Measurements from ENCODE around the gene PAX5. TPM values are rescaled to one million over a fixed set of nuclear protein-coding genes. Genes with fewer than 3 reads are reported as not detected.

Gene PAX5
- total and polyA plus RNA-seq, 2 donors: 0.38 to 1.6 TPM

DNA sequence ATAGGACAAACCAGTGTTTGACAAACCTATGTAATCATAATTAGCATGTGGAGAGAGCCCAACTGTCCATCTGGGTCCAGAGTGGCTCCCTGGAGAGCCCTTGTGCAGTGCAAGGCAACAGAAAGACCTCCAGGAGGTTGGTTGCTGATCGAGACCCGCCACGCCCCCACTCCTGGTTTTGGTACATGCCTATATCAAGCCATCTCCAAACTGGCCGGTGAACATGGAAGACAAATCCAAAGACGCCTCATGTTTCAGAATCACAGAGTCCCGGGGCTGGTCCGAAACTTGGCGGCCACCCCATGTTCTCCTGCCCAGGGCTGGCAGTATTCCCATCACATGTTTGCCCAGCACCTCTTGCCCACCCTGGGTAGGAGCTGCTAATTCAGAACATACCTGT lies 140.2 kb downstream of the PAX5 start:
- DNase-seq (ENCODE audit: low read depth in 6 of 9, low spot score in 9 of 9): no peak
- H3K4me3 ChIP-seq (ENCODE audit: low read length in 2 of 2): no peak overlapping the region
- H3K27me3 ChIP-seq (ENCODE audit: control insufficient read depth in 2 of 2, insufficient read depth in 1 of 2, low read length in 1 of 2): peaks cover 0 to 10% of the 10 kb centered on the region in 2 donors
- H3K4me1 ChIP-seq (ENCODE audit: control insufficient read depth in 2 of 2, insufficient read depth in 2 of 2, low read length in 2 of 2): no peaks in the 10 kb centered on the region
- H3K9me3 ChIP-seq (ENCODE audit: control insufficient read depth in 2 of 2, insufficient read depth in 1 of 2, low read length in 1 of 2): no peaks in the 10 kb centered on the region
- no peak overlapping the region for H3K27ac ChIP-seq (ENCODE audit: low read depth in 1 of 2, low read length in 1 of 2)
- no peaks in the 10 kb centered on the region for H3K36me3 ChIP-seq (ENCODE audit: control insufficient read depth in 2 of 2, insufficient read depth in 2 of 2, low read length in 1 of 2)
- 94% methylated on average over 8 of the region's 8 CpGs for WGBS

DNA sequence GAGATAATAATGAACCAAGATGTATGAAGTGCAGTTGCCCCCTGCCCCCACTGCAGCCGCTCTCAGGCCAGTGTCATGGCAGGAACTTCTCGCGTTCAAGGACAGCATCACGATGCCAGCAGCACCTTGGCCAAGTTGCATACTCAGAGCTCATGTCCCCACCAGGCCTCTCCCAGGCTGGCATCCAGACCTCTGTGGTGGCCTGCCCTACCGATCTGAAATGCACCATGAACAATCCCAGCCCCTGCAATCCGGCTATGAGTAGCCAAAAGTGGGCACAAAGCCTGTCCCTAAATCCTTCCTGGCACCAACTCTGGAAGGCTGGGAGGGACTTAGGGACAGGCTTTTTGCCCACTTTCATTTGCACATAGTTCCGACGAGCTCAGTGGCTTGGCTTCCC lies 140.9 kb downstream of the PAX5 start:
- no peak overlapping the region for H3K27ac ChIP-seq (ENCODE audit: low read depth in 1 of 2, low read length in 1 of 2)
- H3K9me3 ChIP-seq (ENCODE audit: control insufficient read depth in 2 of 2, insufficient read depth in 1 of 2, low read length in 1 of 2): no peaks in the 10 kb centered on the region
- DNase-seq (ENCODE audit: low read depth in 6 of 9, low spot score in 9 of 9): no peak
- H3K27me3 ChIP-seq (ENCODE audit: control insufficient read depth in 2 of 2, insufficient read depth in 1 of 2, low read length in 1 of 2): peaks cover 0 to 9% of the 10 kb centered on the region in 2 donors
- no peak overlapping the region for H3K4me3 ChIP-seq (ENCODE audit: low read length in 2 of 2)
- H3K36me3 ChIP-seq (ENCODE audit: control insufficient read depth in 2 of 2, insufficient read depth in 2 of 2, low read length in 1 of 2): no peaks in the 10 kb centered on the region
- 95% methylated on average over 8 of the region's 8 CpGs for WGBS
- no peaks in the 10 kb centered on the region for H3K4me1 ChIP-seq (ENCODE audit: control insufficient read depth in 2 of 2, insufficient read depth in 2 of 2, low read length in 2 of 2)

DNA sequence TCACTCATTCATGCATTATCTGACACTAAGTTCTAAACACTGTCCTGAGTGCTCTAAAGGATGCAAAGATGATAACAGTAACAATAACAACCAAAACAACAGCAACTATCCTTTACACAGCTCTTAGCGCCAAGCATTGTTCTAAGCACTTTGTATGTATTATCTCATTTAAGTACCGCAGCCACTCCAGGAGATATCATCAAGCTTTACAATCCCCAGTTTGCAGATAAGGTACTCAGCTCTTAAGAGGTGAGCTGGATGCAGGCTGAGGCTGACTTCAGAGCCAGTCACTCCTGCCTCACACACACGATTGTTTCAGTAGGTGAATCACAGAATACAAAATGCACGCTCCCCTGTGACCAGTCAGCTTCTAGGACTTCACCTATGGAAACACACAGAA lies 141.8 kb downstream of the PAX5 start:
- H3K4me3 ChIP-seq (ENCODE audit: low read length in 2 of 2): no peak overlapping the region
- H3K36me3 ChIP-seq (ENCODE audit: control insufficient read depth in 2 of 2, insufficient read depth in 2 of 2, low read length in 1 of 2): no peaks in the 10 kb centered on the region
- no peak for DNase-seq (ENCODE audit: low read depth in 6 of 9, low spot score in 9 of 9)
- H3K27me3 ChIP-seq (ENCODE audit: control insufficient read depth in 2 of 2, insufficient read depth in 1 of 2, low read length in 1 of 2): peaks cover 0 to 6% of the 10 kb centered on the region in 2 donors
- H3K4me1 ChIP-seq (ENCODE audit: control insufficient read depth in 2 of 2, insufficient read depth in 2 of 2, low read length in 2 of 2): no peaks in the 10 kb centered on the region
- 86% methylated on average over 4 of the region's 4 CpGs for WGBS
- no peak overlapping the region for H3K27ac ChIP-seq (ENCODE audit: low read depth in 1 of 2, low read length in 1 of 2)
- no peaks in the 10 kb centered on the region for H3K9me3 ChIP-seq (ENCODE audit: control insufficient read depth in 2 of 2, insufficient read depth in 1 of 2, low read length in 1 of 2)

DNA sequence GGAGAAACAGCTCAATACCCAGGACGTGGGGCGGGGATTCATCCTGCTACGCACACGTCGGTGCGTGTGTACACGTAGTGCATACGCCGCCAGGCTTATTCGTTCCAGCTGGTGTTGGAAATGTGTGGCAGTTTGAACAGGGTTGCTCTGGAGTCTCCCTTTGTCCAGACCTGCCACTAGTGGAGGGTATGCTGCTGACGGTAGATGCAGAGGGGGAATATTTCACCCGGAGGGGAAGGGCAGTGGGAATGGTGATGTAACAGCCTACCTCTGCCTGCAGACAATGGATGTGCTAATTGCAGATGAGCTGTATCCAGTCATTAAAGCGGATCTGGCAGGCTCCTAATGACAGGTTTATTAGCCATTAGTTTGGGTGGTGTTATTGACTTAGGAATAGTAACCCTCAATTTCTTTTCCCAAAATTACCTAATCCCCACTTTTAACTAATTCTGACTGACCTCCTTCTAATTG lies 142.7 kb downstream of the PAX5 start:
- H3K4me3 ChIP-seq (ENCODE audit: low read length in 2 of 2): no peak overlapping the region
- no peak for DNase-seq (ENCODE audit: low read depth in 6 of 9, low spot score in 9 of 9)
- H3K9me3 ChIP-seq (ENCODE audit: control insufficient read depth in 2 of 2, insufficient read depth in 1 of 2, low read length in 1 of 2): no peaks in the 10 kb centered on the region
- peaks cover 0 to 6% of the 10 kb centered on the region in 2 donors for H3K27me3 ChIP-seq (ENCODE audit: control insufficient read depth in 2 of 2, insufficient read depth in 1 of 2, low read length in 1 of 2)
- H3K4me1 ChIP-seq (ENCODE audit: control insufficient read depth in 2 of 2, insufficient read depth in 2 of 2, low read length in 2 of 2): no peaks in the 10 kb centered on the region
- WGBS: 75% methylated on average over 13 of the region's 13 CpGs
- H3K27ac ChIP-seq (ENCODE audit: low read depth in 1 of 2, low read length in 1 of 2): no peak overlapping the region
- H3K36me3 ChIP-seq (ENCODE audit: control insufficient read depth in 2 of 2, insufficient read depth in 2 of 2, low read length in 1 of 2): no peaks in the 10 kb centered on the region

DNA sequence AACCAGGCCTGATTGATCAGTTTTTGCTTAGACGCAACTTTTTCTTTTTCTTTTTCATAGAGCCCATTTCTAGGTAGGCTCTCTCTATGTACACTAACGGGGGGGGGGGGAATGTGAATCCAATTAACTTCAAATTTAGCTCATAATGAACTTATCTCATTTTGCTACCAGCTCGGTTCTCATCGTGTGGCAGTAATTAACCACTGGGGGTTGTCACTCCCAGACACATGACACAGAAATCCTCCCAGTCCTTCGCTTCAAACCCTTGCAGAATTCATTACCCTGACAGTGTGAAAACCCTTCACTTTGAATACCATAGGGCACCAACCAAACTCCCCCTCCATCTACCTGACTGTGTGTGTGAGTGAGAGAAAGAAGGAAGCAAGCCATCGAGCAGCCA lies 144.2 kb downstream of the PAX5 start:
- H3K9me3 ChIP-seq (ENCODE audit: control insufficient read depth in 2 of 2, insufficient read depth in 1 of 2, low read length in 1 of 2): no peaks in the 10 kb centered on the region
- H3K4me1 ChIP-seq (ENCODE audit: control insufficient read depth in 2 of 2, insufficient read depth in 2 of 2, low read length in 2 of 2): no peaks in the 10 kb centered on the region
- 72% methylated on average over 6 of the region's 6 CpGs for WGBS
- H3K36me3 ChIP-seq (ENCODE audit: control insufficient read depth in 2 of 2, insufficient read depth in 2 of 2, low read length in 1 of 2): no peaks in the 10 kb centered on the region
- no peak overlapping the region for H3K4me3 ChIP-seq (ENCODE audit: low read length in 2 of 2)
- peaks cover 0 to 6% of the 10 kb centered on the region in 2 donors for H3K27me3 ChIP-seq (ENCODE audit: control insufficient read depth in 2 of 2, insufficient read depth in 1 of 2, low read length in 1 of 2)
- DNase-seq (ENCODE audit: low read depth in 6 of 9, low spot score in 9 of 9): no peak
- no peak overlapping the region for H3K27ac ChIP-seq (ENCODE audit: low read depth in 1 of 2, low read length in 1 of 2)

DNA sequence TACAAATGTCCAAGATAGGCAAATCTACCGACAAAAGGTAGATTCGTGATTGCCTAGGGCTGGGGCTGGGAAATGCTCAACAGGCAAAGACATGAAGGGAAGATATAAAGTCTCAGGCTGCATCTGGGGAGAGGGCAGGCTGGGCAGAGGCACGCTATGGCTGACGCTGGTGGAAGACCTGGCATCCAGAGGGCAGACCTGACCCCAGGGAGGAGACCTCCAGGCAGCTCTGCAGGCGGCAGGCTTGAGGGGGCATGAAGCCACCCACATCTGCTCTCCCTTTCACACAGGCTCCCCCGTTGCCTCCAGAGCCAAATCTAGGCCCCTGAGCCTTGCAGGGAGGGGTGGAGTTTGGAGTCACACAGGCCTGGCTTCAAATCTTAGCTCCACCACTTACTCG lies 145.5 kb downstream of the PAX5 start:
- H3K27ac ChIP-seq (ENCODE audit: low read depth in 1 of 2, low read length in 1 of 2): no peak overlapping the region
- 91% methylated on average over 7 of the region's 7 CpGs for WGBS
- no peaks in the 10 kb centered on the region for H3K4me1 ChIP-seq (ENCODE audit: control insufficient read depth in 2 of 2, insufficient read depth in 2 of 2, low read length in 2 of 2)
- H3K9me3 ChIP-seq (ENCODE audit: control insufficient read depth in 2 of 2, insufficient read depth in 1 of 2, low read length in 1 of 2): no peaks in the 10 kb centered on the region
- H3K27me3 ChIP-seq (ENCODE audit: control insufficient read depth in 2 of 2, insufficient read depth in 1 of 2, low read length in 1 of 2): peaks cover 0 to 8% of the 10 kb centered on the region in 2 donors
- H3K36me3 ChIP-seq (ENCODE audit: control insufficient read depth in 2 of 2, insufficient read depth in 2 of 2, low read length in 1 of 2): no peaks in the 10 kb centered on the region
- no peak overlapping the region for H3K4me3 ChIP-seq (ENCODE audit: low read length in 2 of 2)
- no peak for DNase-seq (ENCODE audit: low read depth in 6 of 9, low spot score in 9 of 9)

DNA sequence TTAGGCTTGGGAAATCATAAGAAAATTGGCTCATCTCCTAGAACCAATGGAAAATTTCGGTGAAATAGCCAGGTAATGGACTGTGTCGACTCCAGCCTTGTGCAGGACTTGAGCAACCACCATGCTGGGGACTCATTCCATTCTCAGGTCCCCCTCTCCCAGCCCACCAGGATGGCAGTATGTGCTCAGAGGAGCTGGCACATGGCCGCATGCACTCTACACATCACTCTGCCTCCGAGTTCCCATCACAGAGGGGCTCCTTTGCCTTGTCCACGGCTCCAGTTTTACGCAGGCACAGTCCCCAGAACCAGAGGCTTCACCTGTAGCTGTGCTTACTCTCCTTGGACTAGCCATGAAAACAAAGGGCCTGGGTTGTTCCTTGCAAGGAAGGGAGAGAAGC lies 149.3 kb downstream of the PAX5 start:
- no peak overlapping the region for H3K27ac ChIP-seq (ENCODE audit: low read depth in 1 of 2, low read length in 1 of 2)
- no peaks in the 10 kb centered on the region for H3K9me3 ChIP-seq (ENCODE audit: control insufficient read depth in 2 of 2, insufficient read depth in 1 of 2, low read length in 1 of 2)
- no peak overlapping the region for H3K4me3 ChIP-seq (ENCODE audit: low read length in 2 of 2)
- WGBS: 90% methylated on average over 6 of the region's 6 CpGs
- H3K4me1 ChIP-seq (ENCODE audit: control insufficient read depth in 2 of 2, insufficient read depth in 2 of 2, low read length in 2 of 2): no peaks in the 10 kb centered on the region
- DNase-seq (ENCODE audit: low read depth in 6 of 9, low spot score in 9 of 9): no peak
- H3K27me3 ChIP-seq (ENCODE audit: control insufficient read depth in 2 of 2, insufficient read depth in 1 of 2, low read length in 1 of 2): peaks cover 0 to 5% of the 10 kb centered on the region in 2 donors
- H3K36me3 ChIP-seq (ENCODE audit: control insufficient read depth in 2 of 2, insufficient read depth in 2 of 2, low read length in 1 of 2): no peaks in the 10 kb centered on the region

DNA sequence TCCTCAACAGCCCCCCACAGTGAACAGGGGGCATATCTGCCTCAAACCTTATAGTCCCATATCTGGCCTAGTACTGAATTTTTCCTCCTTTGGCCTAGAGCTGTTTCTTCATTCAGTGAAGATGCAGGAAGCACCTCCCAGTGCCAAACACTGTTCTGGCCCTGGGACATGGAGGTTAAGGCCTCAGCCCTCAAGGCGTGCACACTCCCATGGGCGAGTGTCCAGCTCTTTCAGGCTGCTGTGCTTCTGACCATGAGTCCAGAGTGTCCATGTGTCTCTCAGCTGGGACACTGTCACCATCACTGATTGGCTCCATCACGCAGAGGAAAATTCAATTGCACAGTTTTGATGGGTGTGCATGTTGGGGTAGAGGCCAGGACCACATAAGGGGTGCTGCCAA lies 151.5 kb downstream of the PAX5 start:
- Histone ChIP-seq H3K9me3 (ENCODE audit: control insufficient read depth in 2 of 2, insufficient read depth in 1 of 2, low read length in 1 of 2) (no peaks in the 10 kb centered on the region), H3K27me3 (ENCODE audit: control insufficient read depth in 2 of 2, insufficient read depth in 1 of 2, low read length in 1 of 2) (peaks cover 0 to 2% of the 10 kb centered on the region in 2 donors), H3K27ac (ENCODE audit: low read depth in 1 of 2, low read length in 1 of 2) (no peak overlapping the region), H3K4me1 (ENCODE audit: control insufficient read depth in 2 of 2, insufficient read depth in 2 of 2, low read length in 2 of 2) (no peaks in the 10 kb centered on the region), H3K36me3 (ENCODE audit: control insufficient read depth in 2 of 2, insufficient read depth in 2 of 2, low read length in 1 of 2) (no peaks in the 10 kb centered on the region), H3K4me3 (ENCODE audit: low read length in 2 of 2) (no peak overlapping the region)
- WGBS: 97% methylated on average over 3 of the region's 3 CpGs
- DNase-seq (ENCODE audit: low read depth in 6 of 9, low spot score in 9 of 9): no peak

DNA sequence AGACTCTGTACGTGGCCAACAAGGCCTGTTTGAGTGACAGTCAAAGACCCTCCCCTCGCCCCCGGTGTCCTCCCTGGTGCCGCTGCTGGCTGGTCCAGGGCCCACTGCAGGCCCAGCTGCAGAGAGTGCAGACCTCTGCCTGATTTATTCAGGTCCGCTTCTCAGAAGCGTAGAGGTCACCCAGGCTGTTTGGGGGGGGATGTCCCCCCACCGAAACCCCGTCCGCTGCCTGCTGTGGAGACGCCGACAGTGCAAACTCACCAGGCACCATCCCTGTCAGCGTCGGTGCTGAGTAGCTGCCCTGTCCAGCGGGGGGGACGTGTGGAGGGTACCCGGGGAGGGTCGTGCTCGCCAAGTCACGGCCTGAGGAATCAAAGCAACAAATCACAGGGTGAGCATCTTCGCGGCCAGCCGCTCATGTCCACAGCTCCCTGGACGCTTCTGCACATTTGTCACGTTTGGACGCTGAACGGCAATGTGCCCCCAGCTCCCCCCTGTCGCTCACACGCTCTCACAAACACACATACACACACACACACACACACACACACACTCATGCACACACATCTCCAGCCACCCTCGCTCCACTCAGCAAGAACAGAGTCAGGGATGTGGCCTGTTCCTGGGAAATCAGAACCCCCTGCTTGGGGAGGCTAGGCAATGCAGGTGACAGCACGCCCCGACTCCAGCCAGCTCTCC lies 152.2 kb downstream of the PAX5 start:
- no peaks in the 10 kb centered on the region for H3K9me3 ChIP-seq (ENCODE audit: control insufficient read depth in 2 of 2, insufficient read depth in 1 of 2, low read length in 1 of 2)
- H3K27me3 ChIP-seq (ENCODE audit: control insufficient read depth in 2 of 2, insufficient read depth in 1 of 2, low read length in 1 of 2): peaks cover 0 to 2% of the 10 kb centered on the region in 2 donors
- no peak for DNase-seq (ENCODE audit: low read depth in 6 of 9, low spot score in 9 of 9)
- H3K4me3 ChIP-seq (ENCODE audit: low read length in 2 of 2): no peak overlapping the region
- WGBS: 91% methylated on average over 31 of the region's 31 CpGs
- no peaks in the 10 kb centered on the region for H3K4me1 ChIP-seq (ENCODE audit: control insufficient read depth in 2 of 2, insufficient read depth in 2 of 2, low read length in 2 of 2)
- no peaks in the 10 kb centered on the region for H3K36me3 ChIP-seq (ENCODE audit: control insufficient read depth in 2 of 2, insufficient read depth in 2 of 2, low read length in 1 of 2)
- no peak overlapping the region for H3K27ac ChIP-seq (ENCODE audit: low read depth in 1 of 2, low read length in 1 of 2)
